SU-DHL-6 (cell line): ENCODE data around the gene CLDN19.

Experiments
- H2AFZ ChIP-seq: fragments of 200-600 bp; sonication (generic); 2 replicates; pipeline ENCODE4 v1.6.1; 2014; ENCODE audit warnings: low read depth, mild to moderate bottlenecking, moderate library complexity, mixed read lengths, antibody characterized with exemption, low read length; ENCODE audit not compliant: severe bottlenecking
- H3F3A ChIP-seq: fragments of 200-600 bp; shearing (Covaris generic); 2 replicates; pipeline ENCODE4 v1.6.0; 2016; ENCODE audit warnings: antibody characterized with exemption, mild to moderate bottlenecking; ENCODE audit not compliant: insufficient read depth
- H3K27ac ChIP-seq: fragments of 200-600 bp; sonication (generic); 2 replicates; pipeline ENCODE4 v1.5.1; 2016; ENCODE audit warnings: low read depth, mild to moderate bottlenecking, low read length, moderate library complexity, mixed read lengths
- H3K27me3 ChIP-seq: fragments of 200-600 bp; sonication (generic), shearing (Covaris generic); 2 replicates; pipeline ENCODE4 v1.6.0; 2014; ENCODE audit warnings: mild to moderate bottlenecking, low read length
- H3K36me3 ChIP-seq: fragments of 200-600 bp; sonication (generic); 2 replicates; pipeline ENCODE4 v1.6.1; 2014; ENCODE audit warnings: mild to moderate bottlenecking, low read length, mixed read lengths
- H3K4me2 ChIP-seq: fragments of 300-600, 200-600 bp; shearing (Covaris generic), sonication (generic); 2 replicates; pipeline ENCODE4 v1.6.0; 2014; ENCODE audit warnings: low read length, low read depth, mild to moderate bottlenecking; ENCODE audit not compliant: poor library complexity, severe bottlenecking
- H3K4me3 ChIP-seq: fragments of 200-600 bp; sonication (generic); 2 replicates; pipeline ENCODE4 v1.5.1; 2014; ENCODE audit warnings: antibody characterized with exemption, low read length, mild to moderate bottlenecking, mixed read lengths; ENCODE audit not compliant: insufficient read depth, poor library complexity, severe bottlenecking
- H3K79me2 ChIP-seq: fragments of 200-600 bp; sonication (generic); 2 replicates; pipeline ENCODE4 v1.6.1; 2014; ENCODE audit warnings: mild to moderate bottlenecking, low read length, moderate library complexity; ENCODE audit not compliant: insufficient read depth
- H3K9ac ChIP-seq: fragments of 200-600 bp; sonication (generic); 2 replicates; pipeline ENCODE4 v1.7.0; 2014; ENCODE audit warnings: mild to moderate bottlenecking, low read length
- H3K9me2 ChIP-seq: fragments of 200-600 bp; sonication (generic); replicated peaks from 2 replicates; pipeline ENCODE4 v1.6.1; 2014; ENCODE audit warnings: low read length; ENCODE audit not compliant: insufficient read depth
- H3K9me3 ChIP-seq: fragments of 200-600 bp; sonication (generic); 2 replicates; pipeline ENCODE4 v1.6.1; 2014; ENCODE audit warnings: low read length, mixed read lengths; ENCODE audit not compliant: insufficient read depth
- H4K20me1 ChIP-seq: fragments of 200-600 bp; sonication (generic); 2 replicates; pipeline ENCODE4 v1.6.1; 2014; ENCODE audit warnings: low read depth, mild to moderate bottlenecking, antibody characterized with exemption, low read length, moderate library complexity, mixed read lengths
- EZH2phosphoT487 ChIP-seq: fragments of 200-600 bp; sonication (generic), shearing (Covaris generic); conservative IDR thresholded peaks from 2 replicates; pipeline ENCODE4 v1.6.1; 2018; ENCODE audit warnings: mild to moderate bottlenecking, antibody characterized with exemption, low read length, moderate library complexity, mixed read lengths
- TF ChIP-seq, protein P1 (sequence below): fragments of 200-600 bp; sonication (generic); IDR thresholded peaks from one replicate; pipeline ENCODE4 v1.5.1; 2017; ENCODE audit warnings: antibody characterized with exemption, mild to moderate bottlenecking, low read length, moderate library complexity; ENCODE audit not compliant: insufficient read depth, poor library complexity, severe bottlenecking

Gene CLDN19

DNA sequence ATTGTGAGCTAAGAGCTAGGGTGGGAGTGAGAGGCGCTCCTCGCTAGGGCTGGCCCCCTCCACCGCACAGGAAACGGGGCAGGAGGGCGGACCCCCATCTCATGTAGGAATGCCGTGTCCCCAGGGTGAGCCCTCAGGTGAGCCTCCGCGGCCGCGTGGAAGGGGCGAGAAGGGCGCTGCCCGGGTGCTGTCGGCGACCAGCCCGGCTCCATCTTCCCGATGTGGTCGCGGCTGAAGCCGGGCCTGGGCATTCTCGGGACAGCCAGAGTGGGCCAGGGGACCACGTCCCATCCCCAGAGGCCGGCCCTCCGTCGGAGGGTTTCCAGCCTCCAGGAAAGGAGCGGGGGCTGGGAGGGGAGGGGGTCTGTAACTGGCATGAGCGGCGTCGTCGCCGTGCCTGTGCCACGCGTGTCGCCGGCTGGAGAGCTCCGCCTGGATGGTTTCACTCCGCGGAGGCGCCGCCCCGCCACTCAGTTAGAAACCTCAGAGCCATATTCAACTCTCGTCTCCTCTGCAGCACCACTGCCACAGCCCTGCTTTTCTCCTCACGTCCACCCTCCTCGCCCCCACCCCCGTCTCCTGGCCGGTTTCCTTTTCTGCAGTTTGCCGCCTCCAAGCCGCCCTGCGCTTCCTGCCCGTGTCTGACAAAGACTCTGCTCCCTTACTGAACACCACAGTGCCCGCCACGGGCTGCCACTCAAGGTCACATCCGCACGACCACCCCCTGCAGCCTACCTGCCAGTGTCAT lies 45.1 kb upstream of the CLDN19 start, which contains the start of gene TMEM269:
TSS of gene TMEM269 (plus strand) at position 46 of the 748 bp plus-strand sequence. CDS start 4,903 bp downstream, outside the sequence.
- Histone ChIP-seq H3K27me3 (no peaks in the 10 kb centered on the region), H3K27ac (no peak within 1 kb of the TSS), H4K20me1 (no peaks in the 10 kb centered on the region), H3K36me3 (no peaks in the 10 kb centered on the region), H3K9me3 (no peaks in the 10 kb centered on the region), H3K9ac (no peak within 1 kb of the TSS), H2AFZ (no peak within 1 kb of the TSS), H3F3A (no peaks in the 10 kb centered on the region), H3K79me2 (no peaks in the 10 kb centered on the region), H3K4me2 (no peak within 1 kb of the TSS), H3K9me2 (no peaks in the 10 kb centered on the region), H3K4me3 (no peak within 1 kb of the TSS)
- TF ChIP-seq, protein P1, sequence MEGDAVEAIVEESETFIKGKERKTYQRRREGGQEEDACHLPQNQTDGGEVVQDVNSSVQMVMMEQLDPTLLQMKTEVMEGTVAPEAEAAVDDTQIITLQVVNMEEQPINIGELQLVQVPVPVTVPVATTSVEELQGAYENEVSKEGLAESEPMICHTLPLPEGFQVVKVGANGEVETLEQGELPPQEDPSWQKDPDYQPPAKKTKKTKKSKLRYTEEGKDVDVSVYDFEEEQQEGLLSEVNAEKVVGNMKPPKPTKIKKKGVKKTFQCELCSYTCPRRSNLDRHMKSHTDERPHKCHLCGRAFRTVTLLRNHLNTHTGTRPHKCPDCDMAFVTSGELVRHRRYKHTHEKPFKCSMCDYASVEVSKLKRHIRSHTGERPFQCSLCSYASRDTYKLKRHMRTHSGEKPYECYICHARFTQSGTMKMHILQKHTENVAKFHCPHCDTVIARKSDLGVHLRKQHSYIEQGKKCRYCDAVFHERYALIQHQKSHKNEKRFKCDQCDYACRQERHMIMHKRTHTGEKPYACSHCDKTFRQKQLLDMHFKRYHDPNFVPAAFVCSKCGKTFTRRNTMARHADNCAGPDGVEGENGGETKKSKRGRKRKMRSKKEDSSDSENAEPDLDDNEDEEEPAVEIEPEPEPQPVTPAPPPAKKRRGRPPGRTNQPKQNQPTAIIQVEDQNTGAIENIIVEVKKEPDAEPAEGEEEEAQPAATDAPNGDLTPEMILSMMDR, result no peak
- TF ChIP-seq EZH2phosphoT487, result no peak

DNA sequence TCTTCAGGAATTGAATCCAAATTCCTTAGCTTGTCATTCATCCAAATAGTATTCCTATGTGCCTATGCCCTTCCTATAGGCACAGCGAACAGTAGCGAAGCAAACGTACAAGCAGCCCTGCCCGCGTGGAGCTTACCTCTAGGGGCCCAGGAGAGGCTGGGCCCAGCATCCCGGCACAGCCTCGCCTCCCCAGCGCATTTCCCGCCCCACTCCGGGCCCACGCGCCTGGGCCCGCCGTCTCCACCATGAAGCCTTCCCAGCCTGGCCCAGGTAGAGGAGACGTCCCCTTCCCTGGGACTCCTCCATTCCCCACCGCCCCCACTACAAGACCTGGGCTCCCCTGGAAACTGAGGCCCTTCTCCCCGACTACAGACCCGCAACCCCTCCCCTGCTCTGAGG lies 44.5 kb upstream of the CLDN19 start:
- Histone ChIP-seq H3K79me2 (no peaks in the 10 kb centered on the region), H3K9ac (no peak overlapping the region), H3K36me3 (no peaks in the 10 kb centered on the region), H3K9me2 (no peaks in the 10 kb centered on the region), H3F3A (no peaks in the 10 kb centered on the region), H3K27me3 (no peaks in the 10 kb centered on the region), H3K9me3 (no peaks in the 10 kb centered on the region), H3K27ac (no peak overlapping the region), H2AFZ (no peak overlapping the region), H4K20me1 (no peaks in the 10 kb centered on the region), H3K4me2 (no peak overlapping the region), H3K4me3 (no peak overlapping the region)
- TF ChIP-seq, protein P1, result no peak
- no peak for TF ChIP-seq EZH2phosphoT487

DNA sequence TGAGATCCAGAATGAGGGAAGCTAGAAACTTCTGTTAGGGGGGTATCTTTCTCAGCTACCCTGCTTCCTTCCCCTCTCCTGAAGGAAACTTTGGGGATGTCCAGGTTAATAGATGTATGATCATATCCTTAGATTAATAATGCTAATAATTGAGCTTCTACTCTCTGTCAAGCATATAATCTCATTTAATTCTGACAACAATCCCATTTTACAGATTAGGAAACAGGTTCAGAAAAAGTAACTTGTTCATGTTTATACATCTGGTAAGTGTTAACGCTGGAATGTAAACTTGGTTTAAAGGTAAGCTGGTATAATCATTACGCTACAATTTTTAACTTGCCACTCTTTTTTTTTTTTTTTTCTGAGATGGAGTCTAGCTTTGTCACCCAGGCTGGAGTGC lies 43.1 kb upstream of the CLDN19 start:
- Histone ChIP-seq H3K9me3 (no peaks in the 10 kb centered on the region), H3K4me3 (no peak overlapping the region), H4K20me1 (no peaks in the 10 kb centered on the region), H3K79me2 (no peaks in the 10 kb centered on the region), H2AFZ (no peak overlapping the region), H3K9me2 (no peaks in the 10 kb centered on the region), H3K9ac (no peak overlapping the region), H3K27ac (no peak overlapping the region), H3K36me3 (no peaks in the 10 kb centered on the region), H3K4me2 (no peak overlapping the region), H3K27me3 (no peaks in the 10 kb centered on the region), H3F3A (no peaks in the 10 kb centered on the region)
- TF ChIP-seq, protein P1, result no peak
- TF ChIP-seq EZH2phosphoT487, result no peak
